OCI-LY1 (cell line): ENCODE measurements around the gene IGF1R.
"Not testable (repeated sequence)": the region's sequence is repeated elsewhere in the genome, so short reads cannot be mapped to it uniquely, and the experiment has no call there.

Experiments
- H2AFZ ChIP-seq: fragments of 200-600 bp; sonication (generic), shearing (Covaris generic); 2 replicates; pipeline ENCODE4 v1.6.0; 2014; ENCODE audit warnings: antibody characterized with exemption, mild to moderate bottlenecking, low read length
- H3F3A ChIP-seq: fragments of 200-600 bp; sonication (generic), shearing (Covaris generic); 2 replicates; pipeline ENCODE4 v1.6.0; 2014; ENCODE audit warnings: mild to moderate bottlenecking, antibody characterized with exemption, low read length, moderate library complexity; ENCODE audit not compliant: insufficient read depth
- H3K27ac ChIP-seq: fragments of 200-600 bp; sonication (generic); 2 replicates; pipeline ENCODE4 v1.5.1; 2014; ENCODE audit warnings: low read length, mixed run types, mild to moderate bottlenecking, low read depth; ENCODE audit not compliant: poor library complexity, severe bottlenecking
- H3K27me3 ChIP-seq: fragments of 200-600 bp; sonication (generic); 2 replicates; pipeline ENCODE4 v1.6.0; 2014; ENCODE audit warnings: antibody characterized with exemption, mild to moderate bottlenecking, low read length, moderate library complexity; ENCODE audit not compliant: insufficient read depth
- H3K36me3 ChIP-seq: fragments of 200-600 bp; sonication (generic); 2 replicates; pipeline ENCODE4 v1.6.1; 2014; ENCODE audit warnings: mild to moderate bottlenecking, antibody characterized with exemption, low read length, moderate library complexity, mixed read lengths; ENCODE audit not compliant: insufficient read depth
- H3K4me1 ChIP-seq: fragments of 200-600 bp; sonication (generic); 2 replicates; pipeline ENCODE4 v1.5.1; 2014; ENCODE audit warnings: mild to moderate bottlenecking, low read length, moderate library complexity; ENCODE audit not compliant: insufficient read depth, severe bottlenecking
- H3K4me2 ChIP-seq: fragments of 200-600 bp; sonication (generic), shearing (Covaris generic); 2 replicates; pipeline ENCODE4 v1.6.1; 2014; ENCODE audit warnings: low read length
- H3K4me3 ChIP-seq: fragments of 200-600 bp; sonication (generic); 2 replicates; pipeline ENCODE4 v1.5.1; 2014; ENCODE audit warnings: low read length, low read depth, mild to moderate bottlenecking, mixed read lengths; ENCODE audit not compliant: poor library complexity, severe bottlenecking
- H3K79me2 ChIP-seq: fragments of 200-600 bp; shearing (Covaris generic); 2 replicates; pipeline ENCODE4 v1.6.1; 2016; ENCODE audit warnings: mixed run types, low read length, mixed read lengths; ENCODE audit not compliant: insufficient read depth
- H3K9ac ChIP-seq: fragments of 200-600 bp; sonication (generic), shearing (Covaris generic); 2 replicates; pipeline ENCODE4 v1.6.1; 2014; ENCODE audit warnings: mild to moderate bottlenecking, low read length, mixed read lengths
- H3K9me2 ChIP-seq: fragments of 200-600 bp; sonication (generic), shearing (Covaris generic); 2 replicates; pipeline ENCODE4 v1.6.1; 2014; ENCODE audit warnings: low read depth, mild to moderate bottlenecking, low read length, mixed read lengths
- H3K9me3 ChIP-seq: fragments of 200-600 bp; shearing (Covaris generic); 2 replicates; pipeline ENCODE4 v1.6.1; 2014; ENCODE audit warnings: low read length, mixed read lengths
- H4K20me1 ChIP-seq: fragments of 200-600 bp; sonication (generic), shearing (Covaris generic); 2 replicates; pipeline ENCODE4 v1.6.0; 2016; ENCODE audit warnings: mild to moderate bottlenecking, low read length; ENCODE audit not compliant: insufficient read depth
- EZH2 ChIP-seq: fragments of 200-600 bp; sonication (generic), shearing (Covaris generic); IDR thresholded peaks from 2 replicates; pipeline ENCODE4 v1.8.0; 2017; ENCODE audit warnings: borderline replicate concordance, mixed run types, mild to moderate bottlenecking, antibody characterized with exemption, low read length, moderate library complexity, mixed read lengths
- TF ChIP-seq, protein P1 (sequence below): fragments of 200-600 bp; sonication (generic), shearing (Covaris generic); IDR thresholded peaks from 2 replicates; pipeline ENCODE4 v1.5.1; 2017; ENCODE audit warnings: mild to moderate bottlenecking, antibody characterized with exemption, low read length, moderate library complexity, mixed read lengths

The IGF1R gene

GRCh38 chr15:98617328-98617980, 30.9 kb upstream of the IGF1R start:
- no peak overlapping the region for H3K4me3 ChIP-seq

GRCh38 chr15:98618576-98618975, 29.8 kb upstream of the IGF1R start:
- H3K4me3 ChIP-seq, H3K9me3 ChIP-seq, H3K27ac ChIP-seq, H2AFZ ChIP-seq, H3K9ac ChIP-seq, H3F3A ChIP-seq, H3K4me2 ChIP-seq, H3K4me1 ChIP-seq, H3K9me2 ChIP-seq, H3K27me3 ChIP-seq, H3K36me3 ChIP-seq, H3K79me2 ChIP-seq, H4K20me1 ChIP-seq: not testable (repeated sequence)

More at GRCh38 chr15:98617328-98617980, 30.9 kb upstream of the IGF1R start:
- Histone ChIP-seq H3K9me3 (no peaks in the 10 kb centered on the region), H3K9ac (no peak overlapping the region), H3F3A (no peaks in the 10 kb centered on the region), H3K27me3 (no peaks in the 10 kb centered on the region), H3K4me1 (no peaks in the 10 kb centered on the region), H3K9me2 (no peaks in the 10 kb centered on the region), H2AFZ (no peak overlapping the region), H3K36me3 (no peaks in the 10 kb centered on the region), H3K4me2 (no peak overlapping the region), H4K20me1 (no peaks in the 10 kb centered on the region), H3K27ac (no peak overlapping the region), H3K79me2 (no peaks in the 10 kb centered on the region)
- TF ChIP-seq, protein P1, sequence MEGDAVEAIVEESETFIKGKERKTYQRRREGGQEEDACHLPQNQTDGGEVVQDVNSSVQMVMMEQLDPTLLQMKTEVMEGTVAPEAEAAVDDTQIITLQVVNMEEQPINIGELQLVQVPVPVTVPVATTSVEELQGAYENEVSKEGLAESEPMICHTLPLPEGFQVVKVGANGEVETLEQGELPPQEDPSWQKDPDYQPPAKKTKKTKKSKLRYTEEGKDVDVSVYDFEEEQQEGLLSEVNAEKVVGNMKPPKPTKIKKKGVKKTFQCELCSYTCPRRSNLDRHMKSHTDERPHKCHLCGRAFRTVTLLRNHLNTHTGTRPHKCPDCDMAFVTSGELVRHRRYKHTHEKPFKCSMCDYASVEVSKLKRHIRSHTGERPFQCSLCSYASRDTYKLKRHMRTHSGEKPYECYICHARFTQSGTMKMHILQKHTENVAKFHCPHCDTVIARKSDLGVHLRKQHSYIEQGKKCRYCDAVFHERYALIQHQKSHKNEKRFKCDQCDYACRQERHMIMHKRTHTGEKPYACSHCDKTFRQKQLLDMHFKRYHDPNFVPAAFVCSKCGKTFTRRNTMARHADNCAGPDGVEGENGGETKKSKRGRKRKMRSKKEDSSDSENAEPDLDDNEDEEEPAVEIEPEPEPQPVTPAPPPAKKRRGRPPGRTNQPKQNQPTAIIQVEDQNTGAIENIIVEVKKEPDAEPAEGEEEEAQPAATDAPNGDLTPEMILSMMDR, result no peak
- TF ChIP-seq EZH2, result no peak

DNA sequence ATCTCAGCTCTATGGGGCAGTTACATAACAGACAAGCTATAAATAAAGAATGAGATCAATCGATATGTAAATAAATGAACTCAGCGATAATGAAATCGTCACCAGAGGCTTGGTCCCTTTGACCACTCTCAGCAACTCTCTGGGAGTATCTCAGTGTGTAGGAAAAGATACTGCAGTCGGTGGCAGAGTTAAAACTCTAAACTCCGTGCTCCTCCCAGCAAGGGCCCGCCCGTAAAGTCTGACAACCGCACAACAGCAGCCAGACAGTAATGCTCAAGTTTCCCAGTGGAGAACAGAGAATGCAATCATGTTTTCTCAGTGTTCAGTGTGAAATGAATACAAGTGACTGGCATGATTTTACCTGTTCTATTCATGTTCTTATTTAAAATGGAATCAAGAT, 28.3 kb upstream of the IGF1R start:
- Histone ChIP-seq H3K79me2 (no peaks in the 10 kb centered on the region), H3K27ac (no peak overlapping the region), H3K9me3 (no peaks in the 10 kb centered on the region), H3K36me3 (no peaks in the 10 kb centered on the region), H2AFZ (no peak overlapping the region), H3K9me2 (no peaks in the 10 kb centered on the region), H3F3A (no peaks in the 10 kb centered on the region), H3K4me3 (no peak overlapping the region), H3K4me1 (no peaks in the 10 kb centered on the region), H4K20me1 (no peaks in the 10 kb centered on the region), H3K27me3 (no peaks in the 10 kb centered on the region), H3K4me2 (no peak overlapping the region), H3K9ac (no peak overlapping the region)
- TF ChIP-seq, protein P1, result no peak
- TF ChIP-seq EZH2, result no peak

DNA sequence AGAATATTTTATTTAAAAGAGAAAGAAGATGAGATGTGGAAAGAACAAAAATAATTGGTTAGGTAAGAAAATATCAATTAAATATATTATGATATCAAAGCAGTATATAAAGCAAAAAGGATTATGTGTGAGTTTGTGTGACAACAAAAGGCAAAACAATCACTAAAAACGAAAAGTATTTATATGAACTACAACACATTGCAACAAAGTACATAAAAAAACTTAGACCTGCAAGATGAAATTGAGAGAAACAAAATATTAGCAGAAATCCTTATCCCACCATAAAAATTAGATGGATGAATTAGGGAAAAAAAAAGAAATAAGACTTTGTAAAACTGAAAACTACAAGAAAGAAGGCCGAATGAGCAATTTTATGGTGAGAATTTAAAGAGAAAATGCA, 27.3 kb upstream of the IGF1R start:
- no peaks in the 10 kb centered on the region for H3K79me2 ChIP-seq
- no peaks in the 10 kb centered on the region for H3K4me1 ChIP-seq
- no peaks in the 10 kb centered on the region for H4K20me1 ChIP-seq
- no peak overlapping the region for H3K27ac ChIP-seq
- H3K9ac ChIP-seq, result no peak overlapping the region
- H3K27me3 ChIP-seq, result no peaks in the 10 kb centered on the region
- TF ChIP-seq, protein P1, result no peak
- TF ChIP-seq EZH2, result no peak
- no peak overlapping the region for H3K4me3 ChIP-seq
- no peaks in the 10 kb centered on the region for H3F3A ChIP-seq
- H3K9me2 ChIP-seq, result no peaks in the 10 kb centered on the region
- no peak overlapping the region for H3K4me2 ChIP-seq
- no peak overlapping the region for H2AFZ ChIP-seq
- no peaks in the 10 kb centered on the region for H3K36me3 ChIP-seq
- no peaks in the 10 kb centered on the region for H3K9me3 ChIP-seq
